Prostate gland (tissue), 2 donors: Measurements from ENCODE around the gene DEK. TPM values are rescaled to one million over a fixed set of nuclear protein-coding genes. Genes with fewer than 3 reads are reported as not detected.

ENCODE experiments used
- DNase-seq: peaks from one replicate; pipeline ENCODE4 v3.0.0-alpha.2; 2019; ENCODE audit warnings: low spot score
- H3K27ac ChIP-seq, 2 donors: fragments of 200-600 bp; sonication (generic); 2 replicates each; pipeline ENCODE4 v1.5.1; 2017 to 2019
- H3K27me3 ChIP-seq: fragments of 200-600 bp; sonication (generic); replicated peaks from 2 replicates; pipeline ENCODE4 v1.5.1; 2019; ENCODE audit not compliant: insufficient read depth
- H3K36me3 ChIP-seq, 2 donors: fragments of 200-600 bp; sonication (generic); 1 replicate in 1 of 2; 2 replicates in 1 of 2; pipeline versions ENCODE4 v1.5.1 to v1.8.1; 2017 to 2019
- H3K4me1 ChIP-seq: fragments of 200-600 bp; sonication (generic); replicated peaks from 2 replicates; pipeline ENCODE4 v1.5.1; 2019
- H3K4me3 ChIP-seq, 2 donors: fragments of 200-600 bp; sonication (generic); 2 replicates each; pipeline ENCODE4 v1.5.1; 2017 to 2019
- H3K9me3 ChIP-seq: fragments of 200-600 bp; sonication (generic); 2 replicates; pipeline ENCODE4 v1.5.1; 2017
- CTCF ChIP-seq, 4 experiments: fragments of 200-600 bp in 2 of 4; fragments of 450-650 bp in 2 of 4; sonication (generic) in 2 of 4; IDR thresholded peaks; 1 replicate in 3 of 4; 2 replicates in 1 of 4; pipeline ENCODE4 v1.5.1; 2016 to 2019; ENCODE audit warnings: antibody characterized with exemption in 4 of 4, mild to moderate bottlenecking in 2 of 4, moderate library complexity in 2 of 4
- POLR2A ChIP-seq: fragments of 450-650 bp; IDR thresholded peaks from one replicate; pipeline ENCODE4 v1.6.1; 2016; ENCODE audit warnings: antibody characterized with exemption, mild to moderate bottlenecking
- POLR2AphosphoS5 ChIP-seq: sonication (generic); formaldehyde crosslinking; IDR thresholded peaks from one replicate; pipeline ENCODE4 v1.6.1; 2017; ENCODE audit warnings: antibody characterized with exemption
- WGBS: methylation state at CpG from one replicate; pipeline ENCODE4 v1.1.5; 2018; 5-methylcytosine and 5-hydroxymethylcytosine counted together
- intact Hi-C: fragments of 100-400 bp; cut with DNase I; formaldehyde crosslinking; loops from one replicate; pipeline ENCODE4 v1.14.2; 2022
- total RNA-seq, 2 donors: library from RNA; depleted of rRNA; stranded (reverse); fragments of >200 nt; gene quantifications; one replicate each; pipeline ENCODE4 v1.1.0, GENCODE V29; 2016

Gene DEK
- total RNA-seq, 2 donors from 2014 or later = 74.1 to 133 TPM

GRCh38 chr6:18284261-18284660, 19.9 kb upstream of the DEK start:
- no peaks in the 10 kb centered on the region for H3K4me1 ChIP-seq
- intact Hi-C loops = no loop called here
- H3K27me3 ChIP-seq = no peaks in the 10 kb centered on the region
- TF ChIP-seq POLR2AphosphoS5 = no peak
- no peak for TF ChIP-seq POLR2A
- TF ChIP-seq CTCF (IDR thresholded peaks at IDR 0.05) = no peak
- WGBS = 72% methylated on average over 2 of the region's 2 CpGs
- no peaks in the 10 kb centered on the region for H3K9me3 ChIP-seq
- H3K36me3 ChIP-seq = no peaks in the 10 kb centered on the region
- no peak for DNase-seq
- no peak overlapping the region for H3K27ac ChIP-seq
- no peak overlapping the region for H3K4me3 ChIP-seq

- no peak for DNase-seq
- WGBS = 92% methylated on average over 3 of the region's 4 CpGs
- Histone ChIP-seq H3K4me3 (no peak overlapping the region), H3K36me3 (no peaks in the 10 kb centered on the region), H3K4me1 (no peaks in the 10 kb centered on the region), H3K27me3 (no peaks in the 10 kb centered on the region), H3K27ac (no peak overlapping the region), H3K9me3 (no peaks in the 10 kb centered on the region)
- intact Hi-C loops = no loop called here
- TF ChIP-seq CTCF (IDR thresholded peaks at IDR 0.05) = no peak
- no peak for TF ChIP-seq POLR2AphosphoS5
- TF ChIP-seq POLR2A = no peak
Observed at GRCh38 chr6:18281564-18281963, 17.2 kb upstream of the DEK start.

- WGBS = 24% methylated on average over 6 of the region's 6 CpGs
- H3K36me3 ChIP-seq = no peaks in the 10 kb centered on the region
- H3K4me1 ChIP-seq = no peaks in the 10 kb centered on the region
- H3K9me3 ChIP-seq = no peaks in the 10 kb centered on the region
- H3K27me3 ChIP-seq = no peaks in the 10 kb centered on the region
- TF ChIP-seq POLR2AphosphoS5 = no peak
- no peak for TF ChIP-seq CTCF (IDR thresholded peaks at IDR 0.05)
- no peak for TF ChIP-seq POLR2A
- no peak for DNase-seq
- intact Hi-C loops = no loop called here
- no peak overlapping the region for H3K4me3 ChIP-seq
- H3K27ac ChIP-seq = no peak overlapping the region
Observed at GRCh38 chr6:18280084-18280483, 15.8 kb upstream of the DEK start.

- H3K9me3 ChIP-seq = no peaks in the 10 kb centered on the region
- H3K36me3 ChIP-seq = no peaks in the 10 kb centered on the region
- no peak for DNase-seq
- H3K4me3 ChIP-seq = no peak overlapping the region
- 88% methylated on average over 3 of the region's 3 CpGs for WGBS
- TF ChIP-seq CTCF (IDR thresholded peaks at IDR 0.05) (no peak), POLR2AphosphoS5 (no peak), POLR2A (no peak)
- H3K4me1 ChIP-seq = no peaks in the 10 kb centered on the region
- H3K27me3 ChIP-seq = no peaks in the 10 kb centered on the region
- no peak overlapping the region for H3K27ac ChIP-seq
- intact Hi-C loops = no loop called here
Observed at GRCh38 chr6:18279422-18279821, 15.1 kb upstream of the DEK start.

GRCh38 chr6:18277237-18278006, 13.1 kb upstream of the DEK start:
- intact Hi-C loops = no loop called here
- Histone ChIP-seq H3K4me1 (no peaks in the 10 kb centered on the region), H3K36me3 (no peaks in the 10 kb centered on the region), H3K27me3 (no peaks in the 10 kb centered on the region), H3K4me3 (peak overlapping the region; percentile 28 to 40), H3K27ac (no peak overlapping the region), H3K9me3 (no peaks in the 10 kb centered on the region)
- DNase-seq = no peak
- WGBS = 3% methylated on average over 66 of the region's 67 CpGs
- TF ChIP-seq CTCF (IDR thresholded peaks at IDR 0.05) = no peak
- no peak for TF ChIP-seq POLR2AphosphoS5
- no peak for TF ChIP-seq POLR2A
